GM12875 (cell line): ENCODE results near the gene CEBPA.

Source experiments
- H3K4me3 ChIP-seq: one replicate; pipeline ENCODE4 v1.5.1; 2011; ENCODE audit warnings: low read depth, low read length, control low read depth
- TF ChIP-seq, protein P1 (sequence below): IDR thresholded peaks from 2 replicates; pipeline ENCODE4 v1.5.1; 2011; ENCODE audit warnings: low read depth, mild to moderate bottlenecking, control low read depth, inconsistent platforms, low read length, moderate library complexity, borderline replicate concordance; ENCODE audit not compliant: insufficient read depth

CEBPA gene

DNA sequence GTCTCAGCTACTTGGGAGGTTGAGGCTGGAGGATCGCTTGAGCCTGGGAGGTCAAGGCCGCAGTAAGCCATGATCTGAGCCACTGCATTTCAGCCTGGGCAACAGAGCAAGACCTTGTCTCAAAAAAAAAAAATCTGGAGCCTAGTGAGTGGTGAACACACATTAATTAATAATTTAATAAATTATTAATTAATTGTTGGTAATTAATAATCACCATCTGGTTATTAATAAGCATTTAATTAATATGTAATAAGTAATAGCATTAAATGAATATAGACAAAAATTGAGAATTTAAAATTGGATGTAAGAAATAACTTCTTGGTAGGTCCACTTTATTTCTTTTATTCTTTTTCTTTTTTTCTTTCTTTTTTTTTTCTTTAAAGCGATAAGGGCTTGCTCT, 31.9 kb upstream of the CEBPA start:
- TF ChIP-seq, protein P1, sequence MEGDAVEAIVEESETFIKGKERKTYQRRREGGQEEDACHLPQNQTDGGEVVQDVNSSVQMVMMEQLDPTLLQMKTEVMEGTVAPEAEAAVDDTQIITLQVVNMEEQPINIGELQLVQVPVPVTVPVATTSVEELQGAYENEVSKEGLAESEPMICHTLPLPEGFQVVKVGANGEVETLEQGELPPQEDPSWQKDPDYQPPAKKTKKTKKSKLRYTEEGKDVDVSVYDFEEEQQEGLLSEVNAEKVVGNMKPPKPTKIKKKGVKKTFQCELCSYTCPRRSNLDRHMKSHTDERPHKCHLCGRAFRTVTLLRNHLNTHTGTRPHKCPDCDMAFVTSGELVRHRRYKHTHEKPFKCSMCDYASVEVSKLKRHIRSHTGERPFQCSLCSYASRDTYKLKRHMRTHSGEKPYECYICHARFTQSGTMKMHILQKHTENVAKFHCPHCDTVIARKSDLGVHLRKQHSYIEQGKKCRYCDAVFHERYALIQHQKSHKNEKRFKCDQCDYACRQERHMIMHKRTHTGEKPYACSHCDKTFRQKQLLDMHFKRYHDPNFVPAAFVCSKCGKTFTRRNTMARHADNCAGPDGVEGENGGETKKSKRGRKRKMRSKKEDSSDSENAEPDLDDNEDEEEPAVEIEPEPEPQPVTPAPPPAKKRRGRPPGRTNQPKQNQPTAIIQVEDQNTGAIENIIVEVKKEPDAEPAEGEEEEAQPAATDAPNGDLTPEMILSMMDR, result no peak

GRCh38 chr19:33333642-33334041, 31.3 kb upstream of the CEBPA start:
- TF ChIP-seq, protein P1, result no peak
- no peak overlapping the region for H3K4me3 ChIP-seq

More for the DNA sequence above, 31.9 kb upstream of the CEBPA start:
- no peak overlapping the region for H3K4me3 ChIP-seq

DNA sequence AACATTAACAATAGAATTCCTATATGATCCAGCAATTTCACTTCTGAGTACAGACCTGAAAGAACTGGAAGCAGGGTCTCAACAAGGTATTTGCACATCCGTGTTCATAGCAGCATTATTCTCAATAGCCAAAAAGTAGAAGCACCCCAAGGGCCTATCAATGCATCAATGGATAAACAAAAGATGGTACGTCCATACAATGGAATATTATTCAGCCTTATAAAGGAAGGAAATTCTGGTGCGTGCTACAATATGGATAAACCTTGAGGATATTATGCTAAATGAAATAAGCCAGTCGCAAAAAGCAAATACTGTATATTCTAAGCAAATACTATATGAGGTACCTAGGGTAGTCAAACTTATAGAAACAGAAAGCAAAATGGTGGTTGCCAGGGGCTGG, 30.8 kb upstream of the CEBPA start:
- TF ChIP-seq, protein P1, result no peak
- no peak overlapping the region for H3K4me3 ChIP-seq

DNA sequence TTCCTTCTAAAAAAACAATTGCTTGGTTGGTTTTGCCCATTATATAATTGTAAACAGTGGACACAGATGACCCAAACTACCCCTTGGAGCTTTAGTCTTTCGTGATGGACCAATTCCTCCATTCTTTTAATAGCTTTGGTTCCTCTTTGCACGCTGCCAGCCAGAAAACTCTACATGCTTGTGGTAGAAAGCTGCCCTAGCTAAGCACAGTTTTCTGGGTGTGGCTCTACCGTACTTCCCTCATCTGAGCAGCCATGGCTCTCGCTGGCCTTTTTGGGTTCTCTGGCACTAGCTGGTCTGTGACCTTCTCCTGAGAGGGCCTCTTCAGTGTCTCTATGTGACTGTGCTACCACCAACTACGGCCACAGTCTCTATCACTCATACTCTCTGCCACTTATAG, 29.9 kb upstream of the CEBPA start:
- H3K4me3 ChIP-seq, result no peak overlapping the region
- TF ChIP-seq, protein P1, result no peak

GRCh38 chr19:33329736-33330135, 27.4 kb upstream of the CEBPA start:
- TF ChIP-seq, protein P1, result no peak
- H3K4me3 ChIP-seq, result no peak overlapping the region

- H3K4me3 ChIP-seq, result no peak overlapping the region
- TF ChIP-seq, protein P1, result no peak
These were observed 26.7 kb upstream of the CEBPA start for GRCh38 chr19:33329060-33329459.

DNA sequence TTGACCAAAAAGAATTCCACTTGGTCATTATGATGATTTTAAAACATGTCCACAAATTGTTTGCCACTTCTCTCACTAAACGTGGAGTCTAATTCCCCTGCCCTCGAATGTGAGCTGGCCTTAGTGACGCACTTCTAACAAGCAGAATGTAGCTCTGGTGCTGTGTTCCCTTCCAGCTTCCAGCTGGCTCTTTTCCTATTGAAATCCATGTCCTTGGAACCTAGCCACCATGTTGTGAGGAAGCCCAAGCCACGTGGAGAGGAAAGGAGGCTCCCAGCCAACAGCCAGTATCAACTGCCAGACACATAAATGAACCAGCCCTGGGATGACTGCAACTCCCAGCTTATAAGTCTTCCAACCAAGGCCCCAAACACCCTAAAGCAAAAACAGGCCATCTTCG, 23.6 kb upstream of the CEBPA start:
- TF ChIP-seq, protein P1, result no peak

More for the DNA sequence above, 23.6 kb upstream of the CEBPA start:
- H3K4me3 ChIP-seq, result no peak overlapping the region
